Measurements from ENCODE around the gene GLCE.

The GLCE gene

DNA sequence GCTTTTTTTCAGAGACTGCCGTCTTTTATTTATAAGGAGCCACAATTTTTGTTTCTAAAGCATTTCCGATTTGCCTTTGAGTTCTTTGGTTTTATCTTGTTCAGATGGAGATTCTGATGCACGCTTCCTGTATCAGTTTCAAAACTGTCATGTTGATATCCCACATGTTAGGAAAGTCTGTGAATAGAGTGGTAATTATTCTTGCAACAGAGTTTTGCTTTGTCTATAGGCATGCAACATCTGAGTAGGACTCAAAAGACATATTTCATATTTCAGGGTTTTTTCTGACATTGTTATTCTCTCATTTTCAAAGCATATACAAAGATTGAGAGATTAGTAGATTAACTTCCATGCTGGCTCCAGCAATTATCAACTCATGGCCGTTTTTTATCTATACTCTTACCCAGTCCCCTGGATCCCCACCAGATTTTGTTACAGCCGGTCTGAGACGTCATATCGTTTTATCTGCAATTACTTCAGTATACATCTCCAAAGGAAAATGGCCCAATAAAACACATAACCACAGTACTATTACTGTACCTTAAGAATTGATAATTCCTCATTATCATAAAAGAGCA lies 160.6 kb downstream of the GLCE start:
- no peak for DNase-seq (ENCODE audit: low spot score)

Measured in RKO (cell line).